GM18951 (cell line): Measurements from ENCODE around the gene UBQLN4.
A peak's percentile ranks its signal among the peaks of the same experiment; 100 is the strongest.

Experiments used
- POLR2A ChIP-seq: IDR thresholded peaks from 4 replicates; pipeline ENCODE4 v1.6.1; 2011; ENCODE audit warnings: mild to moderate bottlenecking; ENCODE audit not compliant: insufficient read length, insufficient read depth; ENCODE audit errors: extremely low read depth
- in situ Hi-C: fragments of 300-500 bp; cut with MboI; formaldehyde crosslinking; loops from one replicate; pipeline ENCODE4 v1.12.0; 2022; ENCODE audit warnings: low sequenced_read_pairs, mixed read lengths, inconsistent platforms; ENCODE audit not compliant: unreplicated experiment

The UBQLN4 gene

DNA sequence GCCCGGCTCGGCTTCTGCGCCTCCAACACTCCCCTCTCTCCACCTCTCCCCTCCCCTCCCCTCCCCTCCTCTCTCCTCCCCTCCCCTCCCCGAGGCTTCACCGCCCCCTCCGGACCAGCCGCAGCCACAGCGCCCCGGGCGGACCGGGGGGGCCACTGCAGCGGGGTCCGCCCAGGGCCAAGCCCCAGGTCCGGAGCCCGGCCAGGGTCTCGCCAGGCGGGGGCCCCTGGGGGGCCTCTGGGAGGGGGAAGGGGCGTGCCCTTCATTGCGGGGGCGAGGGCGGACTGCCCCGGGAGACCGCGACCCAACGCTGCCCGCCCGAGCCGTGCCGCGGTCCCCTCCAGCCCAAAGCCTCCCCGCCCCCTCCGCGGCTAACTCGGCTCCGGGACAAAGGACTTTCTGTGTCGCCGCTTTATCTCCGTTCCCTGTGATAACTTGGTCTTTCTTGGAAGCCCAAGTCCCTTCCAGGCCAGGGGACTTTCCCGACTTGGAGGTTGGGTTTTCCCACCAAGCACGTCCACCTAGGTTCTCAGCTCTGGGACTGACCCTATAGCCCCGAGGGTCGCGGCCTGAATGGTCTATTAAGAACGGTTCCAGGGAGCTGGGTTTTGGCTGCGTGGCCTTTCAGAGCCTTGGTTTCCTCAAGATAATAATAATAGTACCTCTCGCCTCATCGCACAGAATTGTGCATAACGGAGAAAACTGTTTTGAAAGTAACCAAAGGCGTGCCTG is at the start of gene UBQLN4:
TSS of gene UBQLN4 (minus strand) at position 31 of the 732 bp plus-strand sequence. CDS start 97 bp downstream, outside the sequence.
- in situ Hi-C loops = no loop called here
- peak; percentile 36 for TF ChIP-seq POLR2A

DNA sequence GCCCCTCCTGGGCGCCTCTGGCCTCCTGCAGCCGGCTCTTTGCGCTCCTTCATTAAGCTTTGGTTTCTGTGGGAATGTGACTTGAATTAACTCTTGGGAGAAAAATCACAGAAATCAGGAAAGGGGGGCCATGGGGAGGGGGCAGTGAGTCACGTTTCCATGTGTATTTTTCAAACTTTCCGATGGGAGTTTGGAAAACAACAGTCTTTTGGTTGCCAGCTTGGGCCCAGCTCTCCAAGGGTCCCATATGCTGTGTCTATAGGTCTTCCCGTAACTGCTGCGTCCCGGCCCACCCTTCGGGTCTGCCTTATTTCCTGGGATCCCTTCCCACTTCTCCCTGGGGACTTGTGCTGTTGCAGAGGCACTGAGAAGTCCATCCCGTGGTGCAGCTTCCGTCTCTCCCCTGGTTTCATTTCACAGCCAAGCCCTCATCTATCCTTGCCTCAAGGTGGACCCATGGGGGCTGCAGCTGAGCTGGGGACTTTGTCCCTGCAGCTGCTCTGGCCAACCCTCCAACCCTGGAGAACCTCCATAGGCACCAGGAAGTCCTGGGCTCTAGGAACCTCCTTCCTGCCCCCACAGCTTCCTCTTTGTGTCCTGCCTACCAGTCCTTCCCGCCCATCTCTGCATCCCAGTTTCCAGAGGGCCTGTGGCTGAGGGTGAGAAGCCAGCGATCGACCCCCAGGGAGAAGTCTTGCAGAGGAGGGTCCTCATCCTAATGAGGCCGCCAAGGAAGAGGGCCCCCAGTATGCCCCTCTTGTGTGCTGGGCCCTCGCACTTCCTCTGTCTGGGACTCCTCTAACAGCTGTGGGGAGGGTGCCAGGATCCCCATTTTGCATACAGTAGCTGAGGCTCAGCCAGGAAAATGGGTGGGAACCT is 49.3 kb upstream of the UBQLN4 start:
- no peak for TF ChIP-seq POLR2A
- in situ Hi-C loops = no loop called here

DNA sequence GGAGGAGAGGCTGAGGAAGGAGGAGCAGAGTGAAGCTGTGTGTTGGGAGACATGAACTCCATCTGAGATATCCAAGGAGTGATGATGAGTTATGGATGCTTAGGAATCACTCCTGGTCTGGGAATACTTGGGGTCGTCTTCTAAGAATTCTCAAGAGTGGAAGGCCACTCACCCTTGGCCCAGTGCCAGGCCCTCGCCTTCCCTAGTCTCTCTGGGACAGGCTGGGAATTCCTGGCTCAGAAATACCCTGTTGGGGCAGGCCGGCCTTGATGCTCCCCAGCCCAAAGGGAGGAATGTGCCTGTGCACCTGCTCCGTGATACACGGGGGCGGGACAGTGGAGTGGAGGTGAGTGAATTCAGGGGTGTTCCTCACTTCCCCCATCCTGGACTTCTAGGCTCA is 48.3 kb upstream of the UBQLN4 start:
- no peak for TF ChIP-seq POLR2A
- in situ Hi-C loops = no loop called here

DNA sequence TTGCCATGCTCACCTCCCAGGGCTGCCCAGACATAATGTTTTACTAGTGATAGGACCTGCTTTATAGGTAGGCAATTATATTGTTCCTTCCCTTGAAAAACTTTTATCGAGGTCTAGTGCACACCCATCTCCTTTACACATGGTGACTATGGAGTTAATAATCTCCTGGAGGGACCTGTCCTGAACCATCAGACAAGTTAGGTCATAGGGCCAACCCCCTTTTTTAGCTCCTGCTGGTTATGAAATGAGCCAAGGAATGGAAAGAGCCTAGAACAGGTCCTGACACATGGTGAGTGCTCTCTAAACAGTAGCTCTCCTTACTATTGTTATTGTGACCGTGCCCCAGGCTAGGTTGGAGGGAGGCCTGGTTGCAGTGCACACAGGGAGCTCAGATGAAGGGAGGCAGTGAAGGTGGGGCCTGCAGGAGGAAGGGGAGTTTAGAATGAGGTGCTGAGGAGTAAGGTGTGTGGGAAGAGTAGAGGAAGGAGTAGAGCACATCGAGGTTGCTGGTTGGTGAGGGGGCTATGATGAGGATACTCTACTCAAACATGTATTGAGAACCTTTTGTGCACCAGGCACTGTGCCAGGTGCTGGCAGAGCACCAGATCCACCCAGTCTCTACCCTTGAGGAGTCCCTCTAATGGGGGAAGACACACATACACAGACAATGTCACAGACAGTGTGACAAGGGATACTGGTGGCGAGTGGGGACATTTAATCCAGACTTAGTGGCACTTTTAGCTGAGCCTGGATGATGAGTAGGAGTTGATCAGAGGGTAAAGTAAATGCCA is 46.8 kb upstream of the UBQLN4 start:
- in situ Hi-C loops = no loop called here
- TF ChIP-seq POLR2A = no peak

DNA sequence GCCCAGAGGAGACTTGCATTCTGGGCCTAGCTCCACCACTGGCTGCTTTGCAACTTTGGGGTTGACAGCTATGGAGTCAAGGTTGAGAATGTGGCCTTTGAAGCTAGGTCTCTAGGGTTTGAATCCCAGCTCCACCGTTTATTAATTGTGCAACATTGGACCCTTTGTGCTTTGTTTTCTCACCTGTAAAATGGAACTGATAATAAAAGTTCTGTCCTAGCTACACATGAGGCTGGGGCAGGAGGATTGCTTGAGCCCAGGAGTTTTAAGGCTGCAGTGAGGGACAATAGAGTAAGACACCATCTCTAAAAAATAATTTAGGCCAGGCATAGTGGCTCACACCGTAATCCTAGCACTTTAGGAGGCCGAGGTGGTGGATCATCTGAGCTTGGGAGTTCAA is 45.7 kb upstream of the UBQLN4 start:
- in situ Hi-C loops = loop anchor here (10.0 kb wide), 1 partner anchor 216 kb away; no protein-coding TSS in a partner anchor
- TF ChIP-seq POLR2A = no peak

DNA sequence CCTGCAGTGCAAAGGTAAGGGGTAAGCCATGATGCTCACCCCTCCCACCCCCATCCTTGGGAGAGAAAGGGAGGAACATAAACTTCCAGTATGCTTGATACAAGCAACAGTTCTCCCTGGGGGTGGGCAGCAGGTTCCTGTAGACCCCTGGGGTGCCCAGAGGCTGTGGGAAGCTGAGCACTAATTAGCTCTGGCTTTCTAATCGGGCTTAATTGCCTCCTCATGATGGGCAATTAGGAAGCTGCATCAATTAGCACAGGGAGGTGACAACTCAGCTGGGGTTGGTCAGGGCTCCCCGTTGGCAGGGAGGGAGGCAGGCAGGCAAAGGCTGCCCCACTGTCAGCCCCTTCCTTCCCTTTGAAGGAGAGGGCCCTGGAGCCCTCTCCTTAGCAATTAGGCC is 45.2 kb upstream of the UBQLN4 start:
- in situ Hi-C loops = loop anchor here (10.0 kb wide), 1 partner anchor 216 kb away; no protein-coding TSS in a partner anchor
- TF ChIP-seq POLR2A = no peak

DNA sequence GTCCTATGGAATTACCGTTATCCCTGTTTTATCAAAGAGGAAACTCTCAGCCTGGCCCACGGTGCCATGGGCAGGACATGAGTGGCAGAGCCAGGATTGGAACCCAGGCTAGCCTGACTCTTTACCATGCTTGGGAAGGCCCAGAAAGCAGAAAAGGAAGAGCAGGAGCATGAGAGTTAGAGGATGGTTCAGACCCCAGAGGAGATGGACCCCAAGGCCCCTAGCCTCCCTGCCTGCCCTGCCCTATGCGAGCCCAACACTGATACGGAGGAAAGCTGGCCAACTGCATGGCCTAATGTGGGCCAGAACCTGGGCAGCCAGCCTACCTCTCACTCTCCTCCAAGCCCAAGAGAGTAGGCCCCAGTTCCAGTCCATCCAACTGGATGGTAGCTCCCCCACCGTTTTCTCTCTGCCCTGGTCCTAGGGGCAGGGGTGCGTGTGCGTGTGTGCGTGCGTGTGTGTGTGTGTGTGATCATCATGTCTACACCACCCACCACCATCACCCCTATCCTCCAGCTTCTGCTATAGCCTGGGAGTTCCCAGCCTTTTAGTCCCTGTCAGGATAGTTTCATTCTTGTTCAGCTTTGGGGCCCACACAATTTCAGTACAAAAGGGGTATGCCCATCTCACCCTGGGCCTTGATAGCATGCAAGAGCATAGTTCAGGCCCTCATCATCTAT is 44.0 kb upstream of the UBQLN4 start:
- in situ Hi-C loops = loop anchor here (10.0 kb wide), 1 partner anchor 217 kb away; no protein-coding TSS in a partner anchor
- no peak for TF ChIP-seq POLR2A

DNA sequence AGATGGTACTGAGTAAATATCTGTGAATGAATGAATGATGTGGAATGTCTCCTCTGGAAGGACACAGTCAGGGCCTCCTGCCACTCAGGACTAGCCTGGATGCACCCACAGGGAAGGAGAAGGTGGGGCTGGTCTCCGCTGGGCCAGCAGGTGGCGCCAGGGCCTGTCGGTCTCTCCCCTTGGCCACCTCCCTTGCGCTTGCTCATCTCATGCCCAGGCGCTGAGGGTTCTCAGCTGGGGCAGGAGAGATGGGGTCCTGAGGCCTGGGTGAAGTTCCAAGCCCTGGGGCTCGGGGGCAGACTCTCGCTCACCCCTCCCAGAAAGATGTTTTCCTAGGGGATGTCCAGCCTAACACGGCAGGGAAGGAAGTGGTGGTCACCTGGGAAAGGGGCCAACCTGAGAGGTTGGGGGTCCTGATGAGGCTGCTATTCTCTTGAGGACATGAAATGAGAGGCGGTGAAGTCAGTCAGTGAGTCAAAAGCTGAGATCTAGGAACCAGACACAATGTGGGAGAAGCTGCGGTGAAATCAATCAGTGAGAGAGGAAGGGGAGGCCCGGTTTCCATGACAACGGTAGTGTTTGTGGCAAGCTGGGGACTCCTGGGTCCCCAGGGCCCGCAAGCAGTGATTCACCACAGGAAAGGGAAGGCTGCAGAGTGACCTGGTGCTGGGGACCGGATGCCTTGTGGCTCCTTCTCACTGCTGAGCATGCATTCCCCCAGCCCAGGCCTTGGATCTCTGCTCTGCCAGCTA is 43.2 kb upstream of the UBQLN4 start:
- no peak for TF ChIP-seq POLR2A
- in situ Hi-C loops = loop anchor here (10.0 kb wide), 1 partner anchor 218 kb away; no protein-coding TSS in a partner anchor

DNA sequence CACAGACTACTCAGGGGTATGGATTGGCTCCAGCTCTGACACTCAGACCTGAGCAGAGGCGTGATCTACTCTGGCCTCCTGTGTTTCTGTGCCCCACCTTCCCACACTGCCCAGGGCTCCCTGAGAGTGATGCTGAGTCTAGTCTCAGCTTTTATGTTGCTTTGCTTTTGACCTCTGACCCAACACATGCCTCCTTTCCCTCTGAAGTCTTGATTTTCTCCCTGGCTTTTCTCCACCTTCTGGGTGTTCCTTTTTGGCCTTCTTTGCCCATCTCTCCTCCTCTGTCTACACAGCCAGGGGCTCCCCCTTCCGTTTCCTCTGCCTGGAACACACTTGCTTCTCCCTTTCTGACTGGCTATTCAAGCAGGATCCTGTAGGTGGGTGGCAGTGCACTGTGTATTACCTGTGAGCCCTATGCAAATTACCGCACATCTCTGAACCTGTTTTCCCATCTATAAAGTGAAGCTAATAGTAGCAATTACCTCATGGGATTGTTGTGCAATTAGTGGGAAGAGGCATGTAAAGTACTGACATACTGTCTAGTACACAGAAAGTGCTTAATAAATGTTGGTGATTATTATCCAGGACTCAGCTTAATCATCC is 42.4 kb upstream of the UBQLN4 start:
- TF ChIP-seq POLR2A = no peak
- in situ Hi-C loops = loop anchor here (10.0 kb wide), 1 partner anchor 219 kb away; no protein-coding TSS in a partner anchor

DNA sequence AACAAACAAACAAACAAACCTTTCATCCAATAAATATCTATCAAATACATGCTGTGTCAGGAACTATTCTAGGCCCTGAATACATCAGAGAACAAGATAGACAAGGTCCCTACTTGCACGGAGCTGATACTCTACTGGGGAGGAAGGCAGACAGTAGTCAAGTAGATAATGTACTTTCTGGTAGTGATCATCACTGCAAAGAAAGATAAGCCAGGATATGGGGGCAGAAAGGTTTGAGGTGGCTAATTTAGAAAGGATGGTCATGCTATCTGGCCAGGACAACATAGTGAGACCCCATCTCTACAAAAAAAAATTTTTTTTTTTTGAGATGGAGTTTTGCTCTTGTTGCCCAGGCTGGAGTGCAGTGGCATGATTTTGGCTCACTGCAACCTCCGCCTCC is 38.0 kb upstream of the UBQLN4 start:
- in situ Hi-C loops = loop anchor here (5.0 to 10.0 kb wide), 2 partner anchors 36 to 223 kb away; no protein-coding TSS in a partner anchor
- no peak for TF ChIP-seq POLR2A

DNA sequence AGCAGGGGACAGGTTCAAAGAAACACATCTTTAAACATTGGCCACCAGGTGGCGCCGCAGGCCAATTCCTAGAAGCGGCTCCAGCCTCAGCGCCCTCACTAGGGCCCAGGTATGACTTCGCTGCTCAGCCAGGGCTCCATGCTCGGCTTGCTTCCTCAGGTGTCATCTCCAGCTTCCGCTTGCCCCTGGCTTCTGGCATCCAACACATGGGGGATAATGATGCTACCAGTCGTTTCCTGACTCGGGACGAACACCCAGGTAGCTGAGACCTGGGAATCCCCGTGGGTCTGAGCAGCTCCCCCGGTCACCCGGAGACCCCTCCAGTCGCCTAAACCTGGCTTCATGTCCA is 37.2 kb upstream of the UBQLN4 start:
- in situ Hi-C loops = loop anchor here (5.0 to 10.0 kb wide), 2 partner anchors 36 to 224 kb away; no protein-coding TSS in a partner anchor
- TF ChIP-seq POLR2A = no peak

DNA sequence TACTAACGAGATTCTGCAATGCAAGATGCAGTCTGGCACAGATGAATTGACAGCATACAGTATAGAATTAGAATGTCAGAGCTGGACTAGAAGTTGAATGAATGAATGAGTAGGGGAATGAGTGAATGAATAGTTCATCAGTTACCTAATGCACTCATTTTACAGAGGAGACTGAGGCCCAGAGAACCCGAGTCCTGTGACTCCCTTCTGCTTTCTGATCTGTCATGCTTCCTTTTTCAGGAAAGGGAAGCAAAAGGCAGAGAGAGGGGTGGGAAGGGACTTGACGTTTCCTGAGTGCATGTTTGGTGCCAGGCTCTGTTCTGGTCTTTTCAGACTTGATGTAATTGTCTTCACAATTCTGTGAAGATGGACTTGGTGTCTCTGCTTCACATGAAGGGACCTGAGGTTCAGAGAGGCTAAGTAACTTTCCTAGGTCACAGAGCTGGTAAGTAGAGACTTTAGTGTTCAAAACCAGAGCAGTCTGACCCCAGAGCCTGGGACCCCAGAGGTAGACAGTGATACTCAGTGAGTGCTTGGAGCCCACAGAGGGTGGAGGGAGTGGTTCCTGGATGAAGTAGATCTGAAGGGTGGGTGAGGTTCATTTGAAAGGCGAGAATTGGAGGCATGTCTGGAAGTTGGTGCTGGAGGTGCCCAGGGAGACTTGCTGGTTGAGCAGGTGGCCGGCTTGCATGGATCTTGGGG is 36.7 kb upstream of the UBQLN4 start:
- in situ Hi-C loops = loop anchor here (5.0 to 10.0 kb wide), 2 partner anchors 37 to 225 kb away; no protein-coding TSS in a partner anchor

More for the DNA sequence above, 36.7 kb upstream of the UBQLN4 start:
- TF ChIP-seq POLR2A = no peak
